GM12873 (cell line): ENCODE results near the gene EXOC2.
A peak's percentile ranks its signal among the peaks of the same experiment; 100 is the strongest.

Source experiments
- CTCF ChIP-seq: IDR thresholded peaks from 2 replicates; pipeline ENCODE4 v1.5.1; 2012; ENCODE audit warnings: low read depth, mild to moderate bottlenecking, moderate library complexity, low read length, control low read depth; ENCODE audit not compliant: insufficient read depth; ENCODE audit errors: missing control alignments

Gene EXOC2

GRCh38 chr6:707576-708236, 14.8 kb upstream of the EXOC2 start:
- TF ChIP-seq CTCF = no peak

- TF ChIP-seq CTCF = no peak
Observed at GRCh38 chr6:706819-707381, 14.0 kb upstream of the EXOC2 start.

DNA sequence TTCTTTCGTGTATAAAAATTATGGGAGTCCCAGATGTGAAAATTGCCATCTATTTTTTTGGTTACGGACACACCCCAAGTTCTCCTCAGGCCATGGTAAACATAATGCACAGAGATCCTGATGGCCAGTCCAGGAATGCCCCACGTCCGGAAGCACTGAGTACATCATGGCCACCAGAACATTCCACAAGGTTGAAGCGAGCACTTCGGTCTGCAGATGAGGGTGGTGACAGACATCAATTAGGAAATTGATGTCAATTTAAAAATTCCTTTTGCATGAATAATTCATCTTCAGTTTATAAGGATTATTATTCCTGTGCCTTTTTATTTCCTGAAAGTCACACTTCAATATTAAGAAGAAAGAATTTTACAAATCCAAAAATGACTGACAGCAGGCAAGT, 13.2 kb upstream of the EXOC2 start:
- no peak for TF ChIP-seq CTCF

DNA sequence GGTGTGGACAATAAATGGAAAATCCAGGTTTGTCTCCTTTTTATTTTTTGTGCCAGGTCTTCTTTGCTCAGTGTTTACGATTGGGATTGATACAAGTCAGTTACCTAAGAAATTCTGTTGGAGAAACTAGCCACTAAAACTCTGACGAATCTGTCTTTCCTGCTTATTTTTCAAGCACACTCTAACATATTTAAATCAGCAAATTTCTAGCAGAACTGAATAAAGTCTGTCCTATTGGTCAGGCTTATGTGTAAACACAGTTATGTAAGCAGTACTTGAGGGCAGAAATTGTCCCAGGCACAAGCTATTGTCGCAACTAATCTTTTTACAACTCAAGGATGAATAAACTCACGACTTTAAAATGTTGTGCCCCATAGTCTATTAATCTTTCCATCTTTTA, 12.1 kb upstream of the EXOC2 start:
- TF ChIP-seq CTCF = no peak

DNA sequence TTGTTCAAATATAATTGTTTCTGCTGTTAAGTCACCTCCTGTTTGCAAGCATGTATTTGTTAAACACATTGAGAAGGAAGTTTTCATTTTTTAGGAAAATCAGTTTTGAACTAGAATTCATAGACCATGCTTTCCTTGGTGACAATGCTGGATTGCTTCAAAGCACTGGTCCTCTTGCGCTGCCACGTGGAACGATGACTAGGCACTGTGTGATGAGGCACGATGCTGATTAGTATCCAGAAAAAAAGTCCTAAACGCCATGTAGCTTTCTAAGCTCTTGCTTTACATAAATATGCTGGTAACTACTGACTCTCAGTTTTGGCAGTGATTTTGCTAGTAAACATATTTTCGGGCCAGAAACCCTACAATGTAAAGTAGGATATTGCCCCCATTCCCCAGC, 11.1 kb upstream of the EXOC2 start:
- no peak for TF ChIP-seq CTCF

DNA sequence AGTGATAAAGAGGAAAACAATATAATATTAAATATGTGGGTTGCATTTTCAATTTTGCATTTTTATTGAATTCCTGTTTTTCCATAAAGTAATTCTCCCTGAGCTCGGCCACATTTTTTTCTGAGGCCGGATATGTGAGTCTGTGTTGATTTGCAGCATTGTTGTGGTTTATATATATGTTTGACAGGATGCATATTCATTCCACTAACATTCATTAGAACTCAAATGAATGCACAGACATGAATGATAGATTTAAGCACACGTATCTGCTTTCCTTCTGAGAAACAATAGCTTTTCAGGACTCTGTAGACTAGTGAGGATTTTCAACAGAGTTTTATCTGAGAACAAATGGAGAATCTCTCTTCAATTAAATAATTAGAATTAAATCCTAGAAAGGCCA, 10.6 kb upstream of the EXOC2 start:
- no peak for TF ChIP-seq CTCF

DNA sequence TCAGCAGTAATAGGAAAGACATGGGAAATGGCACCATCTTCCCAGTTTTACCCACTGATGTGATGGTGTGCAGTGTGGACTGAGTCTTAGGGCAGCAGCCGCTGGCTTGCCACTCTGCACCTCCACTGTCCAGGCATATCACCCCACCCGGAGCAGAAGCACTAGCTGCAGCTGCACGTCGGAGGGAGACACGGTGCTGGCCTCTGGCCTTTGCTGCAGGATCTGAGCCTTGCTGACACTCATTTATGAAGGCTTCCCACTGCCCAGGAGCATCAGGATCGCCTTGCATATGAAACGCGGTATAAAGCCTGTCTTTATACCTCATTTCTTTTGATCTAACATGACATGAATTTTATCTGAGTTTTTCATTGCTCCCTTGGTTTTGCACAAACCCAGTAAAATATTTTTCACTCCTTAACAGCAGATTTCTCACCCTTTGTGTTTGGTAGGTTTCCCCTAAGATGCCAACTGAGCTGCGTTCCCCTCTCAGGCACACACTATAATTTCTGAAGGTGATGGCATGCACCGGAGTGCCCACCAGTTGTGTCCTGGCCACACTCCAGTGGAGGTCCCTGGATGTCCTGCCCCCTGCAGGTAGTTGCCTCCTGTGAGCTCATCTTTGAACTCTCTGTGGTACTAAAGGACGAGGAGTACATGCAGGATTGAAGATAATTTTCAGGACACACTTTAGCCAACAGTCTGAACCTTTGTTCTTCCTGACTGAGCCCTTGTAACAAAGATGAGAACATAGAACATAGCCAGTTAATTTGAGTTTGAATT, 9.0 kb upstream of the EXOC2 start:
- peak; percentile 18 for TF ChIP-seq CTCF
